Gastrocnemius medialis (tissue), 4 donors: ENCODE measurements around the gene BCL7C. TPM values are rescaled to one million over a fixed set of nuclear protein-coding genes. Genes with fewer than 3 reads are reported as not detected.
"Not testable (repeated sequence)": the region's sequence is repeated elsewhere in the genome, so short reads cannot be mapped to it uniquely, and the experiment has no call there.

Experiments used
- ATAC-seq, 2 donors: fragments of 150-250 bp; one replicate each; pipeline ENCODE4 v1.9.1; 2016
- DNase-seq, 2 donors: peaks; one replicate each; pipeline ENCODE4 v3.0.0-alpha.2; 2019
- H3K27ac ChIP-seq, 4 donors: fragments of 200-600 bp; sonication (generic); 1 replicate in 1 of 4; 2 replicates in 3 of 4; pipeline ENCODE4 v1.5.1; 2016 to 2018; ENCODE audit warnings: mild to moderate bottlenecking in 2 of 4, moderate library complexity in 1 of 4
- H3K27me3 ChIP-seq, 3 donors: fragments of 200-600 bp; sonication (generic) in 2 of 3; 1 replicate in 1 of 3; 2 replicates in 2 of 3; pipeline versions ENCODE4 v1.5.1 to v1.6.0; 2016 to 2019; ENCODE audit warnings: mild to moderate bottlenecking in 1 of 3, moderate library complexity in 1 of 3
- H3K36me3 ChIP-seq, 2 donors: fragments of 200-600 bp; sonication (generic) in 1 of 2; one replicate each; pipeline ENCODE4 v1.5.1; 2017 to 2018
- H3K4me1 ChIP-seq, 2 donors: fragments of 200-600 bp; sonication (generic) in 1 of 2; one replicate each; pipeline ENCODE4 v1.5.1; 2016 to 2017; ENCODE audit warnings: mild to moderate bottlenecking in 2 of 2
- H3K4me3 ChIP-seq, 4 donors: fragments of 200-600 bp; sonication (generic) in 3 of 4; 1 replicate in 1 of 4; 2 replicates in 3 of 4; pipeline ENCODE4 v1.5.1; 2016 to 2019; ENCODE audit warnings: mild to moderate bottlenecking in 2 of 4
- H3K9me3 ChIP-seq, 3 donors: fragments of 200-600 bp; sonication (generic) in 2 of 3; 1 replicate in 1 of 3; 2 replicates in 2 of 3; pipeline ENCODE4 v1.5.1; 2016 to 2019
- CTCF ChIP-seq, 5 experiments: fragments of 450-650 bp in 3 of 5; fragments of 200-600 bp in 2 of 5; sonication (generic) in 2 of 5; IDR thresholded peaks in 4 of 5; conservative IDR thresholded peaks in 1 of 5; 1 replicate in 4 of 5; 2 replicates in 1 of 5; pipeline ENCODE4 v1.5.1; 2016 to 2019; ENCODE audit warnings: antibody characterized with exemption in 5 of 5, mild to moderate bottlenecking in 3 of 5, moderate library complexity in 3 of 5
- POLR2A ChIP-seq, 2 donors: fragments of 450-650 bp; IDR thresholded peaks; one replicate each; pipeline ENCODE4 v1.6.1; 2017; ENCODE audit warnings: antibody characterized with exemption in 2 of 2, mild to moderate bottlenecking in 2 of 2, moderate library complexity in 2 of 2
- in situ Hi-C, 4 donors: fragments of 200-750 bp; cut with MboI; loops; one replicate each; pipeline versions ENCODE4 v1.15.0 to v1.8.0; 2017; ENCODE audit warnings: low sequenced_read_pairs in 4 of 4
- intact Hi-C: fragments of 100-400 bp; cut with DNase I; formaldehyde crosslinking; loops from one replicate; pipeline ENCODE4 v1.15.1; 2023; ENCODE audit warnings: low total_unique reads
- total RNA-seq, 4 donors: library from RNA; depleted of rRNA; stranded (reverse); fragments of >200 nt; gene quantifications; one replicate each; pipeline versions ENCODE4 v1.1.0 to v1.2.3, GENCODE V29; 2016

Gene BCL7C
- total RNA-seq, 4 donors from 2014 or later = 16.4 to 24.5 (median 22.3) TPM

- intact Hi-C loops = no loop called here
- Histone ChIP-seq H3K27ac (no peak overlapping the region), H3K4me1 (no peaks in the 10 kb centered on the region), H3K9me3 (no peaks in the 10 kb centered on the region), H3K27me3 (no peaks in the 10 kb centered on the region), H3K4me3 (no peak overlapping the region), H3K36me3 (no peaks in the 10 kb centered on the region)
- in situ Hi-C loops = no loop called here
- ATAC-seq (no peak), DNase-seq (no peak)
- TF ChIP-seq CTCF (IDR thresholded peaks at IDR 0.05 in 4 of 5, conservative IDR thresholded peaks at IDR 0.05 in 1 of 5) (no peak), POLR2A (IDR thresholded peaks at IDR 0.05) (no peak)
Measured at GRCh38 chr16:30866031-30866430, 27.8 kb downstream of the BCL7C start.

DNA sequence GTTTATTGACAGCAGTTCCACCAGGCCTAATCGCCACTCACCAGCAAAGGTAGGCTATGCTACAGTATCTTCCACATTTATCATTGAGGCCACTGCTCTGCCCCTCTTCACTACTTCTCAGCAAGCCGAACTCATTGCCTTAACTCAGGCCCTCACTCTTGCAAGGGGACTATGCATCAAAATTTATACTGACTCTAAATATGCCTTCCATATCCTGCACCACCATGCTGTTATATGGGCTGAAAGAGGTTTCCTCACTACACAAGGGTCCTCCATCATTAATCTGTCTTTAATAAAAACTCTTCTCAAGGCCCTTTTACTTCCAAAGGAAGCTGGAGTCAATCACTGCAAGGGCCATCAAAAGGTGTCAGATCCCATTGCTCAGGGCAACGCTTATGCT is 30.7 kb downstream of the BCL7C start:
- intact Hi-C loops, H3K9me3 ChIP-seq, H3K27ac ChIP-seq, DNase-seq, H3K27me3 ChIP-seq, H3K4me1 ChIP-seq, H3K36me3 ChIP-seq, in situ Hi-C loops, H3K4me3 ChIP-seq, ATAC-seq: not testable (repeated sequence)

- intact Hi-C loops, H3K27me3 ChIP-seq, ATAC-seq, H3K4me3 ChIP-seq, H3K9me3 ChIP-seq, H3K4me1 ChIP-seq, H3K36me3 ChIP-seq, in situ Hi-C loops, DNase-seq, H3K27ac ChIP-seq: not testable (repeated sequence)
Measured at GRCh38 chr16:30860729-30861128, 33.1 kb downstream of the BCL7C start.

DNA sequence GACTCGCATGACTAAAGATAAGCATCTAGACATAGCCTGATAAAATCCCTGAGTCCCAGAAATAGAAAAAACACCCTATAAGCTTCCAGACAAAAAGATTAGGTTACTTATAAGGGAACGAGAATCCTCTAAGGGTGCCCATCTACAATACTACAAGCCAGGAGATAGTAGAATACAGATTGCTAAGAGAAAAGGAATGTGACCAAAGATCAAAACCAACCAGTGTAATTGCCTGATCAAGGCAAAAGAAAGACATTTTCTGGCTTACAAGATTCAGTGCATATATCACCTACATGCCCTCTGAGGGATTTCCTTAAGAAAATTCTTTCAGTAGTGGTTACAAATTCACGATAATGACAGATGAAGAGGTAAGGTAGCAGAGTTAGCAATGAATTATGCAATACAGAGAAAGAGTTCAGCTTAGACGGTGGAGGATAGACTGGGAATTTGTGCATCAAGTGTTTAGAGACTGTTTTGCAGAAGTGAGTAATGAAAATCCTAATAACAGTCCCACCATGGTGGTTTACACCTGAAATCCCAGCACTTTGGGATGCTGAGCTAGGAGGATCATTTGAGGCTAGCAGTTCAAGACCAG is 35.0 kb downstream of the BCL7C start:
- Histone ChIP-seq H3K36me3 (no peaks in the 10 kb centered on the region), H3K4me1 (peaks cover 9 to 12% of the 10 kb centered on the region in 2 donors), H3K4me3 (no peak overlapping the region), H3K27me3 (no peaks in the 10 kb centered on the region), H3K9me3 (no peaks in the 10 kb centered on the region), H3K27ac (no peak overlapping the region)
- intact Hi-C loops = no loop called here
- no peak for DNase-seq
- no peak for ATAC-seq
- in situ Hi-C loops = no loop called here
- TF ChIP-seq CTCF (IDR thresholded peaks at IDR 0.05 in 4 of 5, conservative IDR thresholded peaks at IDR 0.05 in 1 of 5) (no peak), POLR2A (IDR thresholded peaks at IDR 0.05) (no peak)

GRCh38 chr16:30858111-30858495 is 35.8 kb downstream of the BCL7C start:
- intact Hi-C loops (no loop called here), in situ Hi-C loops (no loop called here)
- H3K4me1 ChIP-seq = peaks cover 9 to 12% of the 10 kb centered on the region in 2 donors
- ATAC-seq (no peak), DNase-seq (no peak)
- H3K36me3 ChIP-seq = no peaks in the 10 kb centered on the region
- H3K9me3 ChIP-seq = no peaks in the 10 kb centered on the region
- no peak overlapping the region for H3K4me3 ChIP-seq
- TF ChIP-seq CTCF (IDR thresholded peaks at IDR 0.05 in 4 of 5, conservative IDR thresholded peaks at IDR 0.05 in 1 of 5) = no peak
- TF ChIP-seq POLR2A (IDR thresholded peaks at IDR 0.05) = no peak
- H3K27ac ChIP-seq = no peak overlapping the region
- H3K27me3 ChIP-seq = no peaks in the 10 kb centered on the region

DNA sequence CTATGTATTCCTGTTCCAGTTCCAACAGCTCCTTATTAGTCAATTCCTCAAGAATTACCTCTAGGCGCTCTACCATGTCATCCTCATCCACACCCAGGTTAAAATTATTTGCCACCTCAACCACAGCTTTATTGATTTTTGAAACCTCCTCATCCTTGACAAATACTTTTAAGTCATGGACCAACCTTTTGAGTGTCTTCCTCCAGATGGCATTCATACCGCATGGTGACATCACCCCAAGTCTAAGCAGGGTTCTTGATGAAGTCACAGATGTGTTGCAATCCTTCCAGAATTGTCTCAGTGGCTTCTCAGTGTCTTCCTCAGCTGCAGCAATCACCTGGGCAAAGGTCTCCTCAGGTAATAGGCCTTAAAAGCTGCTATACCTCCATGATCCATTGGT is 40.1 kb downstream of the BCL7C start:
- Histone ChIP-seq H3K4me1 (peaks cover 8 to 10% of the 10 kb centered on the region in 2 donors), H3K9me3 (no peaks in the 10 kb centered on the region), H3K27me3 (no peaks in the 10 kb centered on the region), H3K27ac (no peak overlapping the region), H3K4me3 (no peak overlapping the region), H3K36me3 (no peaks in the 10 kb centered on the region)
- no peak for TF ChIP-seq CTCF (IDR thresholded peaks at IDR 0.05 in 4 of 5, conservative IDR thresholded peaks at IDR 0.05 in 1 of 5)
- no peak for TF ChIP-seq POLR2A (IDR thresholded peaks at IDR 0.05)
- no peak for ATAC-seq
- in situ Hi-C loops = no loop called here
- intact Hi-C loops = no loop called here
- DNase-seq = no peak
